IPS-NIHi11 (cell line): Measurements from ENCODE around the gene RNF220.

Experiments
- DNase-seq: peaks from one replicate; pipeline ENCODE4 v3.0.0; 2012; ENCODE audit warnings: mixed read lengths, low spot score

The RNF220 gene

GRCh38 chr1:44436401-44437106, 31.5 kb downstream of the RNF220 start:
- no peak for DNase-seq

DNA sequence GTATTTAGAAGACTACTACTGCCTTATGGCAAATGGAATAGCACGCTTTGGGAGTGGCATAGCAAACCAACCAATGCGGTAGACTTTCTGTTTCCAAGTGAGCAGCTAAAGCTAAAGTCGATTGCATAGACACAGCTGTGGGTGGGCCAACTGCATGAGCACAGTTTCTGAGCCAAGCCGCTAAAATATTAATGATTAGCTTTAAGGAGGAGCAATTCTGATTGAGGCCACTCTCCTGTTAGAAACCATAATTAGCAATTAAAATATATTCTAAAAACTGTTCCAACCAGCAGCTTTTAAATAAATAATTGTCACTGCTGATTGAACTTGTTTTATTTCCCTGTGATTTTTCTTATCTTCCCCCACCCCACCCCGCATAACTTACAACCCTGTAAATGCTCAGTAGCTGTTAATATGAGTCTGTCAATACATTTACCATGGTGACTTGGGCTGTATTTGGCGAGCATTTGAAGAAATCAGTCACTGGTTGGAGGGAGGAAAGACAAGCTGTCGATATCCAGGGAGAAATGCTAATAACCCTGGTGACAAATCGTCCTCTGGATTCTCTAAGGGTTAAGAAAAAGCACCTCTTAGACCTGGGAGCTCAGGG, 32.2 kb downstream of the RNF220 start:
- DNase-seq: no peak

DNA sequence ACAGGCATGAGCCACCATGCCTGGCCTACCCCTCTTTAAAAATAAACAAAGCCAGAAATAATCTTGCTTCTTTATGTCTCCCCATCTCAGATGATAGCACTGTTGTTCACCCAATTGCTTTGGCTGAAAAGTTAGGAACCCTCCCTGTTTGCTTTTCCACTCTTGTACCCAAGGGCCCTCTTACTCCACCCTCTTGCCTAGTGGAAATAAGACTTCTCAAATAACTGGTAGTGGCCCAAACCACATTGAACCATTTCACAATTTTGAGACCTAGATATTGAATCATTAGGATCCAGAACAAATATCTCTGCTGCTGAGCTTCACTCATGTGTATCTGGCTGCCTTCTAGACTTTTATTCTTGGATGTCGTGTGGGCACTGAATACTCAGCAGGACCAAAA, 37.7 kb downstream of the RNF220 start:
- DNase-seq: no peak

GRCh38 chr1:44447051-44447810, 42.2 kb downstream of the RNF220 start:
- no peak for DNase-seq

DNA sequence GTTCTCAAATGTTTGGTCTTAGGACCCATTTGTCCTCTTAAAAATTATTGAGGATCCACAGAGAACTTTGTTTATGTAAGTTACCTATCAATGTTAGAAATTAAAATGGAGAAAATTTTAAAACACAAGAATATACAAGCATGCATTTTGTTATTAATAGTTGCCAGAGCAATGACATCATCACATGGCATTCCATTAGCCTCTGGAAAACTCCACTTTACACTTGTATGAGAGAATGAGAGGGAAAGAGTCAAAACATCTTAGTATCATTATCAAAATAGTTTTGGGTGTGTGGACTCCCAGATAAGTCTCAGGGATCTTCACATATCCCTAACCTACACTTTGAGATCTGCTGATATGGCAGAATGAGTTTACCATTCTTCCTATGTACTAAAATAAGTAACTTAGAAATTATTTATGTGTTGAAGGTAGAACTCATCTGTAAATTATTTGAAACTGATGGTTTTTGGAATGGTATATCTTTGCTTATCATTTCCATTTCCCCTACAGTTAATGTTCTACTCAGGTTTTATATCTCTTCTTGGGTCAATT, 48.8 kb downstream of the RNF220 start:
- DNase-seq: no peak

DNA sequence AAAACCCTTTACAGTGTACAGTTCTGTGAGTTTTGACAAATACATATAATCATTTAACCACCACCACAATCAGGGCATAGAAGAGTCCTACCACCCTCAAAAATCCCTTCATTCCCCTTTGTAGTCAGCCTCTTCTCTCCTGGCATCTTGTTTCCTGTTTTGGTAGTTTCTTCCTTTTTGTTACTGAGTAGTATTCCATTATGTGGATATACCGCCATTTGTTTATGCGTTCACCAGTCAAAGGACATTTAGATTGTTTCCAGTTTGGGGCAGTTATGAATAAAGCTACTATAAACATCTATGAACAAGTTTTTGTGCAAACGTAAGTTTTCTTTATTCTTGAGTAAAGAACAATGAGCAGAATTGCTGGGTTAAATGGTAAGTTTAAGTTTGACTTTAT, 49.6 kb downstream of the RNF220 start:
- DNase-seq: no peak

DNA sequence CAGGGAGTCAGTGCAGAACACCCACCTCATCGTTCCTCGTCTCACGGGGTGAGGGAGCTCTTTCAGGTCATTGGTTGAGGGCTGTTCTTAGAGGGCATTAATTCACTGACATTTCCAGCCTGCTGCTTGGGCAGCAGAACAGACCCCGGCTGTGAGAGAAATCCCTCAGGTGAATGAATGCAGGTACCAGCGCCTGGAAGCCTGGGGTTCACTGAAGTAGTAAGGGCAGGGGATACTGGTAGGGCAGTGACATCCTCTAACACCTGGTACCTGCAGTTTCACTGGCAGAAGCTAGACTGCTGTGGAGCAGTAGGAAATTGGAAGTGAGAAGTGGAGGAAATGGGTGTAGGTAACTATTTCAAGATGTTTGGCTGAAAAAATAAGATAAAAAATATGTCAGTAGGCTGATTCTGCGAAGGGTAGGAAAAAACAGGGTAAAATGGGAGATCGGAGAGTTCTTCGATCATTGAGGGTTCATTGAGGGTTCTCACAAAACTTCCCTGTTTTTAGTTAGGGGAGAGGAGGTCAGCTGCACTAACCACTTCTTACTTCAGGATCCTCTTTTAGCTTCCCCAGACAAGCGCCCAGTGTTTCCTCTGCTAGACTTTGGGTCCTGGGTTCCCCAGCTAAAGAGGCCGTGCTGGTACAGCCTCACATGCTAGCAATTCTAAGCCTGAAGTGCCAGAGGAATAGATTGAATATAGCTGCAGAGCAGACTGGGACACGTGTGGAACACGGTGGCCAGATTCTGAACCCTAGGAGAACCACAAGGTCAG, 55.2 kb downstream of the RNF220 start:
- no peak for DNase-seq

- DNase-seq: no peak
Observed at GRCh38 chr1:44464361-44464760, 59.3 kb downstream of the RNF220 start.

DNA sequence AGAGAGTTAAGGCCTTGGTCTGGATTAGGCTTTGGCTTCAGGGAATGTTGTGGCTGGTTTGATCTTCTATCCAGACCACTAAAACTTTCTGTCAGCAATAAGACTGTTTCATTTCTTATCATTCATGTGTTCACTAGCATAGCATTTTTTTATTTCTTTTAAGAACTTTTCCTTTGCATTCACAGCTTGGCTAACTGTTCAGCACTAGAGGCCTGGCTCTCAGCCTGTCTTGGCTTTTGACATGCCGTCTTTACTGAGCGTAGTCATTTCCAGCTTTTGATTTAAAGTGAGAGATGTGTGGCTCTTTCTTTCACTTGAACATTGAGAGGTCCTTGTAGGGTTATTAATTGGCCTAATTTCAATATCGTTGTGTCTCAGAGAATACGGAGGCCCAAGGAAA, 62.5 kb downstream of the RNF220 start:
- DNase-seq: no peak

DNA sequence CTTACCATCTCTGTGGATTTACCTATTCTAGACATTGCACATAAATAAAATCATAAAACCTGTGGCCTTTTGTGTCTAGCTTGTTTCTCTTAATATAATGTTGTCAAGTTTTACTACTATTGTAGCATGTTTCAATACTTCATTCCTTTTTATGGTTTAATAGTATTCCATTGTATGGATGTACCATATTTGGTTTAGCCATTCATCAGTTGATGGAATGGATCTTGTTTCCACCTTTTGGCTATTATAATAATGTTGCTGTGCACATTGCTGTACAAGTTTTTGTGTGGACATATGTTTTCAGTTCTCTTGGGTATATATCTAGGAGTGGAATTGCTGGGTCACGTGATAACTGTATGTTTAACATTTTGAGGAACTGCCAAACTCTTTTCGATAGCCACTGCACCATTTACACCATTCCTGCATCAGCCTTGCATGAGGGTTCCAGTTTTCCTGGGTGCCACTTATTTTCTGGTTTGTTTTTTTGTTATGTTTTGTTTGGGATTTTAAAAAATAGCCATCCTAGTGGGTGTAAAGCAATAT, 66.9 kb downstream of the RNF220 start:
- DNase-seq: no peak

- no peak for DNase-seq
Observed at GRCh38 chr1:44472620-44473525, 67.8 kb downstream of the RNF220 start.

GRCh38 chr1:44476891-44477290, 71.8 kb downstream of the RNF220 start:
- DNase-seq: no peak

DNA sequence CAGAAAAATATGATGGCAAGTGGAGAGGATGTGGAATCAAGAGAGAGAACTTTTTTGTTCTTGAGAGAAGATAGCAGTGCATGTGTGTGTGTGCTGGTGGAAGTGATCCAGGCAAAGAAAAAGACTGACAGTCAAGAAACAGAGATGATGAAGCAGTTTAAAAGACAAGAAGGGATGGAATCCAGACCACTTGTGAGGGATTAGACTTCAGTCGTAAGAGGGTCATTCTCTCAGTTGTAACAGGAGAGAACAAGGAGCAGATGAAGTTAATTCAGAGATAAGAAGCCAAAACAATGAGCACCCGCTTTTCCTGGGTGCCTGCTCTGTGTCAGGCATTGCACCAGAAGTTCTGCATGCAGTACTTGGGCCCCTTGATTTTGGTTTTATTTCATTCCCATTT, 76.6 kb downstream of the RNF220 start:
- DNase-seq: no peak

GRCh38 chr1:44483089-44483874, 78.2 kb downstream of the RNF220 start:
- DNase-seq: no peak

DNA sequence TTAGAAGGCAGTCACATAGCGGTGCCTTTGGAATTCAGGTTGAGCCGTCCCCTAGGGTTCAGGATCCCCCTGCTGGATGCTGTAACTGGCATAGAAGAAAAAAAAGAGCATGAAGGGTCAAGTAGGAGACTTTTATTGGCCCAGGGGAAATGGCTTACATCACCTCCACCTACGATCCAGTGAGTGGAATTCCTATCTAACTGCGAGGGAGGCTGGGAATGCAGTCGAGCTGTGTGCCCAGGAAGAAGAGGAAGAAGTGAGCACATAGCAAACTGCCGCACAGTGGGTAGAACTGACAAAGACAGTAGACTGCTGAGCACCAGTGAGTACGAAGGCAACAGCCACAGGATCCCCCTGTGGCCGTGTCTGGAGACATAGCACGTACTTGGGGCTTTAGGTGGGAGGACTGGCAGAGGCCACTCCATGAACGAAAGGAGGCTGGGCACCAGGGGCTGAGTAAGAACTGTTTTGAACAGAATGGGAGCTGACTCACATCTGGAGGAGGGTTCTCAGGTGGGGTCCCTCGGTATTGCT, 79.2 kb downstream of the RNF220 start:
- peak; percentile 64 for DNase-seq

- DNase-seq: no peak
Observed at GRCh38 chr1:44485229-44485933, 80.3 kb downstream of the RNF220 start.

- DNase-seq: no peak
Observed at GRCh38 chr1:44485934-44486460, 80.9 kb downstream of the RNF220 start.

- no peak for DNase-seq
Observed at GRCh38 chr1:44489481-44489880, 84.4 kb downstream of the RNF220 start.
